Fibroblast of skin of right biceps (primary cell): ENCODE measurements around the gene SLC40A1.
"Not testable (repeated sequence)": the region's sequence is repeated elsewhere in the genome, so short reads cannot be mapped to it uniquely, and the experiment has no call there.

ENCODE experiments used
- DNase-seq: peaks from one replicate; pipeline ENCODE4 v3.0.0-alpha.2; 2013

The SLC40A1 gene

GRCh38 chr2:189580658-189581353 is at the start of gene SLC40A1:
Gene SLC40A1, minus strand, starts transcription at chr2:189580786. Its CDS starts 326 bp downstream, at chr2:189580460.
- peak; percentile 55 for DNase-seq

- no peak for DNase-seq
Observed at GRCh38 chr2:189629531-189630453, 49.2 kb upstream of the SLC40A1 start.

GRCh38 chr2:189628817-189629530 is 48.4 kb upstream of the SLC40A1 start:
- no peak for DNase-seq

DNA sequence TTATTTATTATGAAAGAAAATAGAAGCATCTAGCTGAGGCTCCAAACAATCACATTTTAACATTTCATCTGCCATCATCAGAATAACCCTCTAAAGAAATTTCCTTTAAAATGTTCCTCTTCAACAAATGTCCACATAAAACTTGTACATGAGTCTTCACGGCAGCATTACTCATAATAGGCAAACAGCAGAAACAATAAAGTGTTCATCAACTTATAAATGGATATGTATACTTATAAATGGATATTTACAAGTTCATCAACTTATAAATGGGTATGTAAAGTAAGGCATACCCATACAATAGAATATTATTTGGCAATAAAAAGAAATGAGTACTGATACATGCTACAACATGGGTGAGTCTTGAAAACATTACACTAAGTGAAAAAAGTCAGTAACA is 47.2 kb upstream of the SLC40A1 start:
- no peak for DNase-seq

- DNase-seq: no peak
Observed at GRCh38 chr2:189625636-189626035, 45.0 kb upstream of the SLC40A1 start.

DNA sequence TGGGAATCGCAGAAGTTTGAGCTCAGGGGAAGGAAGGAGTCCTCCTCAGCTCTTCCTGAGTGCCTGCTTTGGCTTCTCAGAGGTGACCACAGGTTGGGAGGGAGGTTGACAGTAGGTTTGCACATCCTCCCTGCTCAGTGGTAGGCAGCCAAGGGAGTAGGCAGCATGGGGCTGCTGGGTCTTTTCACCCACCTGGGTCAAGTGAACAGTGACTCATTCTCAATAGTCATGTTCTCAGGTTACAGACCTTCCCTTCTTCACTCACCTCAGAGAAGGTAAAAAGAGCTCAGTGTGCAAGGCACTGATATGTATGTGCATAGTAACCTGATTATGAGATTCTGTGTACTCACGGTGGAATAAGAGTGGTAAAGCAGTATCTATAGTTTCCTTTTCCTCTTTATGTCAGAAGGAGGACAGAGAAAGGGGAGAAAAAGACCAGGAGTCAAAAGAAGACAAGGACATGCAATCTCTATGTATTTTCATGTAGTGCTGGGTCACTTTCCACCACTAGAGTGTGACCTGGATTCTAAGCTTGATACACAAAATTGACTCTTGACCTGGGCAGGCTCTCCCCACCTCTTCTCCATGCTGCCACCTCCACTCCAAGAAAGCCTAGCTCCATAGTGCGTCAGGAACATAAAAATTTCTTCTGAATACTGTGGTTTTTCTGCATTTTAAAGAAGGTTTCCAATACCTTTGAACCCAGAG is 44.2 kb upstream of the SLC40A1 start:
- no peak for DNase-seq

GRCh38 chr2:189623049-189623448 is 42.5 kb upstream of the SLC40A1 start:
- DNase-seq: no peak

GRCh38 chr2:189621781-189622180 is 41.2 kb upstream of the SLC40A1 start:
- DNase-seq: no peak

- no peak for DNase-seq
Observed at GRCh38 chr2:189618197-189618596, 37.6 kb upstream of the SLC40A1 start.

- DNase-seq: no peak
Observed at GRCh38 chr2:189614585-189614984, 34.0 kb upstream of the SLC40A1 start.

- peak; percentile 11 for DNase-seq
Observed at GRCh38 chr2:189613650-189614420, 33.2 kb upstream of the SLC40A1 start.

GRCh38 chr2:189613077-189613636 is 32.6 kb upstream of the SLC40A1 start:
- DNase-seq: peak; percentile 69

DNA sequence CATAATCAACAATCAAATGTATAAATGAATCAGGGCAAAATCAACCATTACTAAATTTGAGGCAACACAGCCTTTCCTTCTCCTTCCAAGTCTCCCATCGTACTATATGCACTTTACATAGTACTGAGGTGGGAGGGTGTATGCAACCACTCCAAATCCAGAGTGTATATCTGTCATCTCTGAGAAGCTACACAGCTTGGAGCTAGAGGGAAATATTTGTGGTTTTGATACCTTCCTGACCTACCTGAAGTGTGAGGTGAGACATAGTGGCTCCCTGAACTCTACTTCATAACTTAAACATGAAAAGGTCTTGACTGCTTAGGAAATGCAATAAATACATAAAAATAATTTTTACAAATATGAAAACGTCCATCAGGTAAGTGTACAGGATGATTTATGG is 30.1 kb upstream of the SLC40A1 start:
- DNase-seq: no peak

- no peak for DNase-seq
Observed at GRCh38 chr2:189609853-189610252, 29.3 kb upstream of the SLC40A1 start.

GRCh38 chr2:189609423-189609816 is 28.8 kb upstream of the SLC40A1 start:
- DNase-seq: peak; percentile 28

DNA sequence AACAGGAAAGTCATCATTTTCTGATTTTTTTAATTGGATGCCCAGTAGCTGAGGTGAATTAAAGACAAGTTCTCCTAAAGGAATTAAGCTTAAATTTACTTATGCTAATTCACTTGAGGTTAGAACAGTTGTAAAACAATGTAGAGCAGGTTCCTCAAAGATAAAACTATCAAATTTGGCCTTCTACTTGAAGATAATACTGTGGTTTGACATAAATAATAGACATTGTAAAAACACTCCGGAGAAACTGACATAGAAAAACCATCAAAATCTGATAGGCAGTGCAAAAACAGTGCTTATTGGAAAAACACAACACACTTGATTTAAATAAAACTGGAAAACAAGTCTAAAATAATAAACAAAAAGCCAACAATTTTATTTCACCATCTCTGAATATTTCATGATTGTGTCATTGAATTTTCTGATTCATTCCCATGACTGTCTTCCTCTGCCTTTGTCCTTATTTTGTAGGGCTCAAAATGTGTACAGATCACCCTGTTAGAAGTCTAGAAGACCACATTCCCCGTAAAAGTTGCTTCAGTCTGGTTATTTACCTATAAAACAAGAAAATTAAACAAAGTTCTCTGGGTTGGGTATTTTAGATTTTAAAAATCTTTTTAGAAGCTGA is 28.3 kb upstream of the SLC40A1 start:
- peak; percentile 19 for DNase-seq

DNA sequence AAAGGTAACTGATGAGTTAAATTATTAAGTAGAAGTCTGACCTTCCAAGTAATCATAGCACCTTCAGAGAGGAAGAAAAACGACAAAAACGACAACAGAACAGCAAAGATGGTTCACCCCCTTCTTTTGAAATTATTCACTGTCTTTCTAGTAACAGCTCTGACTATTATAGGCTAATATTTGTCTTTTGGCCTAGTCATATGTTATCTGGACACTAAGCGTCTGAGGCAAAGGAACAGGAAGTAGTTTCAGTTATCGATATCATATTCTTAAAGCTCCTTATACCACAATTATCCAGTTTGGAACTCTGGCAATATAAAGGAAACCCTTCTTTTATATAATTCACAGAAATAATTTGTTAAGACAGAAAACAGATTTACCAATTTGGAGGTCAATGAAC is 27.6 kb upstream of the SLC40A1 start:
- no peak for DNase-seq

- DNase-seq: no peak
Observed at GRCh38 chr2:189602233-189602632, 21.6 kb upstream of the SLC40A1 start.

DNA sequence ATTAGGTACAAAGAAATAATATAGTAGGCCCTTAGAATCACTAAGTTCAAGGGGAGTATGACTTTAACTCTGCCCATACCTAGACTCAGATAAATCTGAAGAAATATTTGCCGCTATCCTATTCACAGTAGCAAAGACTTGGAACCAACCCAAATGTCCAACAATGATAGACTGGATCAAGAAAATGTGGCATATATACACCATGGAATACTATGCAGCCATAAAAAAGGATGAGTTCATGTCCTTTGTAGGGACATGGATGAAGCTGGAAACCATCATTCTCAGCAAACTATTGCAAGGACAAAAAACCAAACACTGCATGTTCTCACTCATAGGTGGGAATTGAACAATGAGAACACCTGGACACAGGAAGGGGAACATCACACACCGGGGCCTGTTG is 21.1 kb upstream of the SLC40A1 start:
- DNase-seq: not testable (repeated sequence)

DNA sequence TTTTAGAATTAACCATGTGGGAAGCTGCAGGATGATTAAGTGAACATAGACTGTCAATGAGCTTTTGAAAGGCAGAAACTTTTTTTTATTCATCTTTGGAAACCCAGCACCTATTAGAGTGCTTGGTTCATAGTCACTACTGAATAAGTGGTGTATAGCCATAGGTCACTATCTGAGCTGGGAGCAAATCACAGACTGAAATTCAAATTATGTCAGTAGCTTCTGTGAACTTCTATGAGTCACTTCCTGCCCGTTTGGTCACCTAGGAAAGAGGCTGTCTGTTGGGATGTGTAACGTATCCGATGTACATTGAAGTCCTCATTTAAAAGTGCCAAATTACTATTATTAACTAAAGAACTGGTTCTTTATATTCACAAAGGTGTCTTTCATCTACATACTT is 20.5 kb upstream of the SLC40A1 start:
- peak; percentile 43 for DNase-seq

- DNase-seq: no peak
Observed at GRCh38 chr2:189599245-189599644, 18.7 kb upstream of the SLC40A1 start.
